ENCODE results near the gene THAP7.
"Not testable (repeated sequence)": the region's sequence is repeated elsewhere in the genome, so short reads cannot be mapped to it uniquely, and the experiment has no call there.

THAP7 gene

DNA sequence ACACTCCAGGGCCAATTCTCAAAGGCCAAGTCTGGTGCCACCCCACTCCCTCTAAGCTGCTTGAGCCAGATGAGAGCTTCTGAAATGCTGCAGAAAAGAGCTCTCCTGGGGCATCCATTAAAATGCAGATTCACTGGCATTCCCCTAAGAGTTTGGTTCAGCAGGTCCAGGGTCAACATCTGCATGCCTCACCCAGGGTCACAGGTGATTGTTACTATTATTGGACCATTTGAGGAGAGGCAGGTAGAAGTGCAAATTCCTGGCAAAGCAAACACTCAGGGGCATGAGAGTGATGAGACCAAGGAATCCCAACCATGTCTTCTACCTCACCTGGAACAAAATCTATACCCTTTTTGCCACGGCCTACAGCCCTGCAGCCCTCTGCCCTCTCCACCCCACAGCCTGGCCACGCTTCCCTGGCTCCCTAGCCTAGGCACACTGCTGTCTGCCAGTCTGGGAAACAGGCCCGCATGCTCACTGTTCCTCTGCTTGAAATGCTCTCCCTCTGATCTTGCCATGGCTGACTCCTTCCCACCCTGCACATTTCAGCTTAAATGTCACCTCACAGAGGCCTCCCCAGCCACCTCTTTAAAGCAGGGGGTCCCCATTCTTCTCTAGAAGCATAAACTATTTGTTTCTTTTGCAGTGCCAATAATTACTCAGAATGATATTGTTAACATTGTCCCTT, 8.7 kb upstream of the THAP7 start:
- H3K9ac ChIP-seq (ENCODE audit: low read depth, low read length): no peak overlapping the region
- peaks cover 2% of the 10 kb centered on the region; the same call in 1 of the 2 replicates for H3K4me1 ChIP-seq (ENCODE audit: insufficient read depth, low read length)
- no peaks in the 10 kb centered on the region for H3K9me3 ChIP-seq (ENCODE audit: control insufficient read depth, insufficient read depth, low read length)
- no peaks in the 10 kb centered on the region for H3K36me3 ChIP-seq (ENCODE audit: insufficient read depth, low read length)

DNA sequence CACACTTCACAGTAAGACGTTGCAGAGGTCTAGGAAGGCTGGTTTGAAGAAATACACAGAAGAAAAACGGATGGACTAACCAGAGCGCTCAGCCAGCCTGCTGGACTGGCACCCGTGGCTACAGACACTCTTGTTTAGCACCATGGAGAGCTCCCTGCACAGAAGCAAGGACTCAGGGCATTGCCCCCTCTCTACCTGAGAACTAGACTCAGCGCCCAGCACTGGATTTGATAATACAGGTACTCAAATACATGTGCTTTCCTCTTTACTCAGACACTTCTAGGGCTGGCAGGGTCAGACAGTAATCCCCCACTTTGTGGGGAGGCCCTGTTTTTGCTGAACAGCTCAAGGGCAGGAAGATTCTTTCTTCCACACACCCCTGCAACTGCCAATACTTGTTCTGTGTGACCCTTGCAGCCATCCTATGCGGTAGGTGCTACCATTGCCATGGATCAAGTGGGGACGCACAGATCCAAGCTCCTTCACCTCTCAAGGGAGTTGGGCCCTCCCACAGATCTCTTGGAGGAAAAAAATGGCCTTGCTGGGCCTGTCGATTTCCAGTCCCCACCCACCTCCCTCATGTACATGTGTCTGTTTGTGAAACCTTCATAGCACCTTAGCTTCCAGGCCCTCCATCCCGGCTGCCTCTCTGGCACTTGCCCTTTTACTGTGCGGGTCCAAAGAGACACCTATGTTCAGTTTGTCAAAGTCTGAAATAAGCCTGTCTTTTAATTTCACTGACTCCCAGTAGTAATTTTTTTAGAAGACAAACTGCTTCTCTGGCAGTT, 7.9 kb upstream of the THAP7 start:
- Histone ChIP-seq H3K9me3 (ENCODE audit: control insufficient read depth, insufficient read depth, low read length) (no peaks in the 10 kb centered on the region), H3K36me3 (ENCODE audit: insufficient read depth, low read length) (no peaks in the 10 kb centered on the region), H3K4me1 (ENCODE audit: insufficient read depth, low read length) (peaks cover 2% of the 10 kb centered on the region; the same call in 1 of the 2 replicates), H3K9ac (ENCODE audit: low read depth, low read length) (no peak overlapping the region)

DNA sequence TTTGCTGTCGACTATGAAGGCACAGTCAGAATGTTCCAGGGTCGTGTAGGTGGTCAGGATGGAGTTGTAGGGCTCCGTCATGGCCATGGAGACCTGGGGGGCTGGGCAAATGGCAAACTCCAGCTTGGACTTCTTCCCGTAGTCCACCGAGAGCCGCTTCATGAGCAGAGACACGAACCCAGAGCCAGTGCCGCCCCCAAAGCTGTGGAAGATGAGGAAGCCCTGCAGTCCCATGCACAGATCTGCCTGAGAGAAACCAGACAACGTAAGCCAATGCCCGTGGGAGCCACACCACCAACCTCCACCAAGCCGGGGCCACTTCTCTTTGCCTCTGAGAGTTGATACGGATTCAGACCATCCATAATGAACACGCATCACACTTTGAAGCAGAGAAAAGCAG, 7.3 kb upstream of the THAP7 start:
- not testable (repeated sequence) for H3K9me3 ChIP-seq (ENCODE audit: control insufficient read depth, insufficient read depth, low read length); H3K9ac ChIP-seq (ENCODE audit: low read depth, low read length); H3K4me1 ChIP-seq (ENCODE audit: insufficient read depth, low read length); H3K36me3 ChIP-seq (ENCODE audit: insufficient read depth, low read length)

DNA sequence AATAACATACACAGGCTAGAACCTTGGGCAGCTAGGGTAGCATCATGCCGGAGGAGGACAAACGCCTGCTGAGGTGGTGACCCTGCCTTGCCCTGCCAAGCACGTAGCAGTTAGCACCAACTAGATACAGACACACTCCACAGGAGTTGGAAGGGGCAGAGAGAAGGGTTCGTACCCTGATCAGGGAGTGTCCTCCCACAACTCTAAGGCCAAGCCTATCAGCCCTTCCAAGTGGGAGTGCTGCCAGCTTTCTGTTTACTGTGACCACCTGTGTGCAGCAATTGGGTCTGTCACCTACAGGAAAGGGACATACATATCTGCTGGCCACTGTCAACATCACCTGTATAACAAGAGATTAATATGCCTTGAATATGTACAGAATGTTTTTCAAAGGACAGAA, 1.9 kb upstream of the THAP7 start:
- H3K4me1 ChIP-seq (ENCODE audit: insufficient read depth, low read length): no peaks in the 10 kb centered on the region; the same call in 1 of the 2 replicates
- no peak overlapping the region for H3K9ac ChIP-seq (ENCODE audit: low read depth, low read length)
- H3K36me3 ChIP-seq (ENCODE audit: insufficient read depth, low read length): no peaks in the 10 kb centered on the region; the same call in 1 of the 2 replicates
- H3K9me3 ChIP-seq (ENCODE audit: control insufficient read depth, insufficient read depth, low read length): no peaks in the 10 kb centered on the region

DNA sequence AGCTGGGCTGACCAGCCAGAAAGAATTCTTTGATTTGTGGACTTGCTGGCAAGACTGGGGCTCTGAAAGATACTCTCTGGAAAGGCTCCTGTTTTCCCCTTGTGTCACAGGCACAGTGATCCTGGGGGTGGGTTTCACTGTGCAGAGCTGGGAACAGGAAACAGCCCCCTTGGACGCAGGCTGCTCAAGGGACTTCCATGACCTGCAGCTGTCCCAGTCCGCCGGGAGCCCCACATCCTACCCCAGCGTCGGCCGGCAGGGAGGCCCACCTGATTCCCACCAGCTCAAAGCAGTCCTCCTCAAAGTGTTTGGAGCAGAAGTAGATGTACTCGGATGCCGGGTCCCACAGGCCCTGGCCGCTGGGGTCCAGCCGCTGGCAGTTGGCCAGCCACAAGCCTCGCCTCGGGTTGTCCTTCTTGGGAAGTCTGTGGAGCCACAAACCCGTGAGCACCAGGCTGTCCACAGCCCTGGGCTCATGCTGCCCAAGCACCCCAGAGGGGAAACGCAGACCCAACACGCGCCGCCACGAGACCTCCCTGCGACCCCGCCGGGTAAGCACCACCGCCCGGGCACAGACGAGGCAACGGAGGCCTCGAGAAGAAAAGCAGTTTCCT, 824 bp downstream of the THAP7 start:
- Histone ChIP-seq H3K9ac (ENCODE audit: low read depth, low read length) (peak overlapping the region; percentile 92), H3K36me3 (ENCODE audit: insufficient read depth, low read length) (no peaks in the 10 kb centered on the region; the same call in 1 of the 2 replicates), H3K9me3 (ENCODE audit: control insufficient read depth, insufficient read depth, low read length) (no peaks in the 10 kb centered on the region), H3K4me1 (ENCODE audit: insufficient read depth, low read length) (no peaks in the 10 kb centered on the region; the same call in 1 of the 2 replicates)

DNA sequence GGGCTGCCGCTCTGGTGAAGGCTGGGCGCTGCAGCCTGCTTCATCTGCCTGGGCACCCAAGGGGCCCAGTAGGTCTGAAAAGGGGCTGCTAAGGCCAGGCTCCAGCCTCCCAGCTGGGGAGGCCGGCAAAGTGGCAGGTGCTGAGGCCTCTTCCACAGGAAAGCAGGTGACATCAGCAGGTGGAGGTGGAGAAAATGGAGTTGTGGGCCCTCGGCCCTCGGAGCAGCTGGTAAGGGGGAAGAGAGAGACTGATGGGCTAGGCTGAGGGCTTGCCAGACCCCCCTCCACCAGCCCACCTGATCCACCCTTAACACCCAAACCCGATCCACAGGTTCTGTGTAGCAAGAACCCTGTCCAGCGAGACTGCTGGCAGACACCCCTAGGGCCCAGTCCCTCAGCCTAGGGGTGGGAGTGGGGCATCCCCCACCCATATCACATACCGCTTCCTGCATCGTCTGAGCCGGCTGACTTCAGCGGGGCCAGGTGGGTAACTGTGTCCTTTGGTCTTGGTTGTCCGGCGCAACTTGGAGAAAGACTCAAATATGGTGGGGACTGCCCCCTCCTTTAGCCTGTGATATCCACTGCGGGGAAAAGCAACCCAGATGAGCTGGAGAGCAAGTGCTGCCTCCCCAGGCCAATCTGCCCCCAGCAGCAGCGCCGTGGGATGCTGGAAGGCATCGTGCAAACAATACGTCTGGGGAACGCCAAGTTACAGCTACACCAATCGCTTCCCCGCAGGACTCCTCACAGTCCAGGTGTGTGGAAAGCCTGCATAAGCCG, 1.5 kb downstream of the THAP7 start:
- H3K36me3 ChIP-seq (ENCODE audit: insufficient read depth, low read length): no peaks in the 10 kb centered on the region; the same call in 1 of the 2 replicates
- peak overlapping the region; percentile 92 for H3K9ac ChIP-seq (ENCODE audit: low read depth, low read length)
- H3K4me1 ChIP-seq (ENCODE audit: insufficient read depth, low read length): no peaks in the 10 kb centered on the region; the same call in 1 of the 2 replicates

DNA sequence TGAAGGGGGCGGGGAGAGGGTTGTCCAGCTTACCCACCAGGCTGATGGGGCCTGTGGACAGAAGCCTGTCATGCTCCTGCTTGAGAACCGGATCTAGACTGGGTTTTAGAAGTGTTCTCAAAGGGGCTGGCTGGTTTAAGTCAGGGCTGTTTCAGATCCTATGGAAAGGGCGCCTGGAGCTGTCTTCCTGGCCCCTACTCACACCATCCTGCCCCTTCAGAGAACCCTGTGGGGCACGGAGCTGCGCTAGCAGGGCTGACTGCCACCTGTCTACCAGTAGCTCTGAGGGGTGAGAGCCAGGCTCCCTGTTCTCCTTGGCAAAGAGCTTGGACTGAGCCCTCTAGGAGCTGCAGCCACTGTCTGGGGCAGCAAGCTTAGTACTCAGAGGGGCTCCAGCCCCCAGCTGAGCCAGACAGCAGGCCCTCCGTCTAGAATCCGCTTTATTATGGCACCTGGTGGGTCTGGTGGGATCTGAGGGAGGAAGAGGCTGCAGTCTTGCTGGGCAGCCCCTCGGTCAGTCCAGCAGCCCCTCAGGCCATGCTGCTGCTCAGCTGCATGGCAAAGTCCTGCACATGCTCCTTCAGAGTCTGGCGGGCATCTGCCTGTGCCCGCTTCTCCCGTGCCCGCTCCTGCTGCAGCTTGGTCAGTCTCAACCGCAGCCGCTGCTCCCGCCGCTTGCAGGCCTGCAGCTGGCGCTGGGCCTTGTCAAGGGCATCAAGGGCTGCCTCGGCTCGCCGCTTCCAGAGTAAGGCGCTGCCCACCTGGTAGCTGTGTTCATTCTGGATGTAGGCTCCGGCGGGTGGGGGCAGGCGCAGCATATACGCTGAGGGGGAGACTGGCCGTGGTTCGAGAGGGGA, 2.3 kb downstream of the THAP7 start:
- no peaks in the 10 kb centered on the region; the same call in 1 of the 2 replicates for H3K36me3 ChIP-seq (ENCODE audit: insufficient read depth, low read length)
- H3K9me3 ChIP-seq (ENCODE audit: control insufficient read depth, insufficient read depth, low read length): no peaks in the 10 kb centered on the region
- no peak overlapping the region for H3K9ac ChIP-seq (ENCODE audit: low read depth, low read length)
- no peaks in the 10 kb centered on the region; the same call in 1 of the 2 replicates for H3K4me1 ChIP-seq (ENCODE audit: insufficient read depth, low read length)

More for the DNA sequence above, 1.5 kb downstream of the THAP7 start:
- H3K9me3 ChIP-seq (ENCODE audit: control insufficient read depth, insufficient read depth, low read length): no peaks in the 10 kb centered on the region

DNA sequence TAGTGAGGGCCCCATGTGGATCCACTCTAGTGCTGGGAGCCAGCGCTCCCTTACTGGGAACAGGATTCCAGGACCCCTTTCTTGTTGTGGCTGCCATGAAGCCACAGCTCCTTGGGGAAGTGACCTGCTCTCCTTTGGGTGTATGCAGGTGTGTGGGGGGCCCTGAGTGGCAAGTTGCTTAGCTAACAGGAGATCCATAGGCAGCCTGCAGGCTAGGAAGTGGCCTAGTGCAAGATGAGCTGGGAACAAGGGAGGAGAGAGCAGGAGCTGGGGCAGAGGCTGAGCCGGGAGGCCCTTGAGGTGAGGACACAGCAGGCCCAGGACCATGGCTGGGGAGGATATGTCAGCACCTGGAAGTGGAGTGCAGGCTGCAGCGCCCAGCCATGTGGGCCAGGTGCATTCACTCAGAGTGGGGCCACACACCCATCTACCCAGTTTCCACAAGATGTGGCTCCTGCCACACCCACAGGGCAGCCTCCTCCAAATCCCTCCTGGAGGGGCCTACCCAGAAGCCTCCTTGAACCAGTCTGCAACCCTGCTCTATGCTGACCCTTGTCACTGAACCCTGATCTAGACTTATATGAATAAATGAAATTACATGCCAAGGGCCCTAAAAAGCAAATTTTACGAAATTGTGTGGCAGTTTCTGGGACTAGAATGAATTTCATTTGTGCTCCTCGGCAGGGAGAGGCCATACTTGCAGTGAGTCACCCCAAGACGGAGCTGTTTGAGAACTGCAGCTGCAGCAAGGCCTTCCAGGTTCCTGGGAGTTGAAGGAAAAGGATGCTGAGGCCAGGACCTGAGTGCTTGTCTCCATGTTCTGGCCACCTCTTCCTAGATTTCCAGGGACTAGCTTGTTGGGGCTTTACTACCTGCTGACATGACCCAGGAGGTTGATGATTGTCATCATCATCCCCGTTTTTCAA, 3.2 kb downstream of the THAP7 start:
- no peak overlapping the region for H3K9ac ChIP-seq (ENCODE audit: low read depth, low read length)

DNA sequence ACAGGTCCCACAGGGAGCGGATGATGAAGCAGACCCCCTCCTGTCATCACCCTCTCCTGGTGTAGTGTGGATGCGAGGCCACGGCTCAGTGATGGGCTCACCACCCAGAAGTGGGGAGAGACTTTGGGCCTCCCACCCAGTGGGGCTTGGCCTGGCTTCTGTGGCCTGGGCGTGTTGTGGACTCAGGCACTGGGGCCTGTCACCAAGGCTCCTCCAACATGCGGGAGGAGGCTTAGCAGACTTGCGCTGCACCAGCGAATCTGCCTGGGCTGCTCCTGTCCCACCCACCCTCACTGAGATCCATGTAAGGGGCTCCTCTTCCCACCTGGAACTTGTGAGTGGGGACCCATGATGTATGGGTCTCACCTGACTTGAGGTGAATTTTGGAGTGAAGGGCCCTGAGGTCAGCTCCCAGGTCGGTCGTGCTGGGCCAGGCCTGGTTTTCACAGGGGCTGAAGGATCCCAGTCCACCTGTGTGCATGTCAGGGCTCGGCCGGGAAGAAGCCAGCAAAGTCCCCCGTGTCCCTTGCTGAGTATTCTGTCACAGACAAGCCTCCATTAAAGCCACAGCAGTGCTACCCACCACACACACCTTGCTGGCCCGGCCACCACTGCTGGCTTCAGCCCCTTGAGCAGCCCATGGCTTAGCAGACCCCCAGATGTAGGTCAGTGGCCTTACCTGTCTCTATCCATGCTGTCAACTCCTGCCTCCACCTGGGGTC, 4.2 kb downstream of the THAP7 start:
- no peaks in the 10 kb centered on the region; the same call in 1 of the 2 replicates for H3K36me3 ChIP-seq (ENCODE audit: insufficient read depth, low read length)

More for the DNA sequence above, 3.2 kb downstream of the THAP7 start:
- H3K36me3 ChIP-seq (ENCODE audit: insufficient read depth, low read length): no peaks in the 10 kb centered on the region; the same call in 1 of the 2 replicates
- H3K4me1 ChIP-seq (ENCODE audit: insufficient read depth, low read length): no peaks in the 10 kb centered on the region; the same call in 1 of the 2 replicates
- H3K9me3 ChIP-seq (ENCODE audit: control insufficient read depth, insufficient read depth, low read length): no peaks in the 10 kb centered on the region

DNA sequence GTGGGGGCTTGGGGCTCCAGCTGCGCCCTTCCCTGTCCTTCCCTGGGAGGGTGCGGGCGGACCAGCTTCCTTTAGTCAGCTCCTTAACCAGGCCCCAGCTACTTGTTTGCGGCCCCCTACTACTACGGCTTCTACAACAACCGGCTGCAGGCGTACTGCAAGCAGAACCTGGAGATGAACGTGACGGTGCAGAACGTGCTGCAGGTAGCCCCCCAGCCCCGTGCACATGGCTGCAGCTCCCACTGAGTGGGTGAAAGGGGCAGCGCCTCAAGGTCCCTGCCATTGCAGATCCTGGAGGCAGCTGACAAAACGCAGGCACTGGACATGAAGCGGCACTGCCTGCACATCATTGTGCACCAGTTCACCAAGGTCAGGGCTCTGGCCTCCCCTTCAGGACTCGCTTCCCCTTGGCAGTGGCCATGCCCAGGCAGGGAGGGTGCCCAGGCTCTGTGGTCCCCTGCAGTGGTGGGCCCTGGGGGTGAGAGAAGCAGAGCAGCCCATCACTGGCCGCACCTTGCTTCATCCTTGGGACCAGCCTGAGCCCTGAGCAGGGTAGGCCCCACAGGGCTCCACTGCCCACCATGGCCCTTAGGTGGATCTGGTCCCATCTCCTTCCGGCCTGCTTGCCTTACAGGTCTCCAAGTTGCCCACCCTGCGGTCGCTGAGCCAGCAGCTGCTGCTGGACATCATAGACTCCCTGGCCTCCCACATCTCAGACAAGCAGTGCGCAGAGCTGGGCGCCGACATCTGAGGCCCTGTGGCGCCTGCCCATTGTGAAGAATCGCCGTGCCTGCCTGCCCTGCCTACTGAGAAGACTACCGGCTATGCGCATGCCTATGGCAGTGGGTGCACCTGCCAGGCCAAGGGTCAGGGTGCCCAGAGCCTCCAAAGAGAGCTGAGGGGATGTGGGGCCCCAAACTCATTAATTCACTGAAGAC, 5.1 kb downstream of the THAP7 start:
- no peaks in the 10 kb centered on the region; the same call in 1 of the 2 replicates for H3K4me1 ChIP-seq (ENCODE audit: insufficient read depth, low read length)
- no peaks in the 10 kb centered on the region; the same call in 1 of the 2 replicates for H3K36me3 ChIP-seq (ENCODE audit: insufficient read depth, low read length)
- no peaks in the 10 kb centered on the region for H3K9me3 ChIP-seq (ENCODE audit: control insufficient read depth, insufficient read depth, low read length)
- no peak overlapping the region for H3K9ac ChIP-seq (ENCODE audit: low read depth, low read length)

More for the DNA sequence above, 4.2 kb downstream of the THAP7 start:
- no peaks in the 10 kb centered on the region for H3K9me3 ChIP-seq (ENCODE audit: control insufficient read depth, insufficient read depth, low read length)
- no peak overlapping the region for H3K9ac ChIP-seq (ENCODE audit: low read depth, low read length)
- H3K4me1 ChIP-seq (ENCODE audit: insufficient read depth, low read length): no peaks in the 10 kb centered on the region; the same call in 1 of the 2 replicates

DNA sequence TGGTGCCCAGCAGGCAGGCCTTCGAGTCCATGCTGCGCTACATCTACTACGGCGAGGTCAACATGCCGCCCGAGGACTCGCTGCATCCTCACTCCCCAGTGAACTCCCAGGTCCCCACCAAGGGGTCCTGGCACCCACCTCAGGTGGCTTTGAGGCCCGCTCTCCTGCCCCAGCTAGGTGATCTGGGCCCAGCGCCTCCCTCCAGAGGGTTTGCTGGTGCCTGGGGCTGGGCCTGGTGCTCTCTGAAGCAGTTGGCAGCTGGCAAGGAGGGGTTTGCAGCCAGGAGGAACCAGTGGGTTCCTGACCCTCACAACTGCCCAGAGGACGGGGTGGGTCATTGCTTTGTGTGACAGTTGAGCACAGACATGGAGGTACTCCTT, 5.9 kb downstream of the THAP7 start:
- Histone ChIP-seq H3K36me3 (ENCODE audit: insufficient read depth, low read length) (no peaks in the 10 kb centered on the region; the same call in 1 of the 2 replicates), H3K9ac (ENCODE audit: low read depth, low read length) (no peak overlapping the region), H3K9me3 (ENCODE audit: control insufficient read depth, insufficient read depth, low read length) (no peaks in the 10 kb centered on the region), H3K4me1 (ENCODE audit: insufficient read depth, low read length) (no peaks in the 10 kb centered on the region; the same call in 1 of the 2 replicates)

Measured in ES-I3 (cell line).